Measurements from ENCODE around the gene TEX52. TPM values are rescaled to one million over a fixed set of nuclear protein-coding genes. Genes with fewer than 3 reads are reported as not detected.

Gene TEX52
- total RNA-seq, 1 experiment from 2014 or later = not detected

DNA sequence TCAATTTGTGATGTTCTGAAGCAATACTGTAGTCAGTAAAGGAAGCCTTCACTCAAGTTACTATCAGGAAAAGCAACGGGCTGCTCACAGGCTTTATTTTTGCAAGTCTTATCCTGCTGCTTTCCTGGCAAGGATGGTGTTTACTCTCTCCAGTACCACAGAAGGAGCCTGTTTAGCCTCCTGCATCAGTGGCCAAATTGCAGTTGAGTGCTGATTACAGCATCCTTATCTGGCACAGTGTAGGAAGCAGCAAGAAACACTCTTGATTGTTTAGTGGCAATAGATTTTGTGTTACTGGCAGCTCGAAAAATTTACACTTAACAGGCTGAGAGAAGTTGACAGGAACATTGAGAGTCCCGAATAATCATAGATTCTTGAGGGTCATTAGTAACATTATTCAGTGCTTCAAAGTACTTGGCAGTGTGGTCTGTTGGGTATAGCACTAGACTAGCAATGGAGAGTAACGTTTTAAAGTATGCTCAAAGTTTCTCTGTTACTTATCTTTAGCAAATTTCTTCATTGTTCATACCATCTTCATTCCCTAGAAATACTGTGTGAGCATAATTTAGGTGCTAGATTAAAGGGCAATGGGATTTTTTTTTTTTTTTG, 45.5 kb upstream of the TEX52 start:
- Histone ChIP-seq H4K20me1 (ENCODE audit: insufficient read depth) (peaks cover 4% of the 10 kb centered on the region; the same call in 1 of the 2 replicates), H3K79me2 (ENCODE audit: insufficient read depth, low read length) (peaks cover 46% of the 10 kb centered on the region), H3K27me3 (ENCODE audit: insufficient read depth, low read length) (no peaks in the 10 kb centered on the region), H3K9me2 (ENCODE audit: insufficient read depth) (no peaks in the 10 kb centered on the region), H3K4me3 (replicated peaks in 1 of 2; ENCODE audit: low read depth in 1 of 2, low read length in 2 of 2) (no peak overlapping the region), H3K36me3 (ENCODE audit: control insufficient read depth in 1 of 2, insufficient read depth in 2 of 2, low read length in 2 of 2) (no peaks in the 10 kb centered on the region), H2AFZ (ENCODE audit: low read depth, low read length, poor library complexity, severe bottlenecking) (no peak overlapping the region), H3K4me2 (ENCODE audit: low read length) (no peak overlapping the region), H3K9ac (ENCODE audit: low read length) (no peak overlapping the region), H3K9me3 (ENCODE audit: control insufficient read depth in 1 of 2, insufficient read depth in 1 of 2, low read depth in 1 of 2, low read length in 2 of 2) (no peaks in the 10 kb centered on the region), H3K4me1 (ENCODE audit: control insufficient read depth in 1 of 2, insufficient read depth in 2 of 2, low read length in 2 of 2) (no peaks in the 10 kb centered on the region), H3K27ac (ENCODE audit: low read depth, low read length) (no peak overlapping the region)
- RAD21 ChIA-PET (ENCODE audit: low non-redundant PET in 1 of 2, low total read pairs in 2 of 2, uncharacterized antibody in 2 of 2, unreplicated experiment in 2 of 2) = no interaction called here
- CTCF ChIA-PET = no interaction called here
- POLR2A ChIA-PET = no interaction called here
- TF ChIP-seq SRF (IDR thresholded peaks at IDR 0.05; ENCODE audit: low read depth) = no peak
- no peak for TF ChIP-seq SIN3A (IDR thresholded peaks at IDR 0.05; ENCODE audit: low read depth)
- TF ChIP-seq EZH2phosphoT487 (IDR thresholded peaks at IDR 0.05; ENCODE audit: borderline replicate concordance) = no peak
- TF ChIP-seq EZH2 (IDR thresholded peaks at IDR 0.05) = no peak
- TF ChIP-seq ELF1 (IDR thresholded peaks at IDR 0.05; ENCODE audit: borderline replicate concordance, low read depth) = no peak
- TF ChIP-seq RAD21 (IDR thresholded peaks at IDR 0.05; ENCODE audit: low read depth) = no peak
- TF ChIP-seq, protein P1, sequence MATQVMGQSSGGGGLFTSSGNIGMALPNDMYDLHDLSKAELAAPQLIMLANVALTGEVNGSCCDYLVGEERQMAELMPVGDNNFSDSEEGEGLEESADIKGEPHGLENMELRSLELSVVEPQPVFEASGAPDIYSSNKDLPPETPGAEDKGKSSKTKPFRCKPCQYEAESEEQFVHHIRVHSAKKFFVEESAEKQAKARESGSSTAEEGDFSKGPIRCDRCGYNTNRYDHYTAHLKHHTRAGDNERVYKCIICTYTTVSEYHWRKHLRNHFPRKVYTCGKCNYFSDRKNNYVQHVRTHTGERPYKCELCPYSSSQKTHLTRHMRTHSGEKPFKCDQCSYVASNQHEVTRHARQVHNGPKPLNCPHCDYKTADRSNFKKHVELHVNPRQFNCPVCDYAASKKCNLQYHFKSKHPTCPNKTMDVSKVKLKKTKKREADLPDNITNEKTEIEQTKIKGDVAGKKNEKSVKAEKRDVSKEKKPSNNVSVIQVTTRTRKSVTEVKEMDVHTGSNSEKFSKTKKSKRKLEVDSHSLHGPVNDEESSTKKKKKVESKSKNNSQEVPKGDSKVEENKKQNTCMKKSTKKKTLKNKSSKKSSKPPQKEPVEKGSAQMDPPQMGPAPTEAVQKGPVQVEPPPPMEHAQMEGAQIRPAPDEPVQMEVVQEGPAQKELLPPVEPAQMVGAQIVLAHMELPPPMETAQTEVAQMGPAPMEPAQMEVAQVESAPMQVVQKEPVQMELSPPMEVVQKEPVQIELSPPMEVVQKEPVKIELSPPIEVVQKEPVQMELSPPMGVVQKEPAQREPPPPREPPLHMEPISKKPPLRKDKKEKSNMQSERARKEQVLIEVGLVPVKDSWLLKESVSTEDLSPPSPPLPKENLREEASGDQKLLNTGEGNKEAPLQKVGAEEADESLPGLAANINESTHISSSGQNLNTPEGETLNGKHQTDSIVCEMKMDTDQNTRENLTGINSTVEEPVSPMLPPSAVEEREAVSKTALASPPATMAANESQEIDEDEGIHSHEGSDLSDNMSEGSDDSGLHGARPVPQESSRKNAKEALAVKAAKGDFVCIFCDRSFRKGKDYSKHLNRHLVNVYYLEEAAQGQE (IDR thresholded peaks at IDR 0.05; ENCODE audit: low read depth) = no peak
- TF ChIP-seq SP1 (IDR thresholded peaks at IDR 0.05; ENCODE audit: low read depth) = no peak
- no peak for TF ChIP-seq POLR2A (IDR thresholded peaks at IDR 0.05; ENCODE audit: borderline replicate concordance, extremely low read depth, insufficient read depth, insufficient read length)
- no peak for TF ChIP-seq ZFX (IDR thresholded peaks at IDR 0.05)
- no peak for TF ChIP-seq CEBPB (IDR thresholded peaks at IDR 0.05; ENCODE audit: low read depth)
- no peak for TF ChIP-seq FOSL1 (IDR thresholded peaks at IDR 0.05; ENCODE audit: low read depth)
- no peak for TF ChIP-seq TCF7L2 (IDR thresholded peaks at IDR 0.05; ENCODE audit: borderline replicate concordance, extremely low read depth, insufficient read depth, insufficient read length)
- TF ChIP-seq CBX3 (IDR thresholded peaks at IDR 0.05; ENCODE audit: low read depth) = no peak
- TF ChIP-seq, protein P2, sequence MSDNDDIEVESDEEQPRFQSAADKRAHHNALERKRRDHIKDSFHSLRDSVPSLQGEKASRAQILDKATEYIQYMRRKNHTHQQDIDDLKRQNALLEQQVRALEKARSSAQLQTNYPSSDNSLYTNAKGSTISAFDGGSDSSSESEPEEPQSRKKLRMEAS (IDR thresholded peaks at IDR 0.05) = no peak
- TF ChIP-seq, protein P3, sequence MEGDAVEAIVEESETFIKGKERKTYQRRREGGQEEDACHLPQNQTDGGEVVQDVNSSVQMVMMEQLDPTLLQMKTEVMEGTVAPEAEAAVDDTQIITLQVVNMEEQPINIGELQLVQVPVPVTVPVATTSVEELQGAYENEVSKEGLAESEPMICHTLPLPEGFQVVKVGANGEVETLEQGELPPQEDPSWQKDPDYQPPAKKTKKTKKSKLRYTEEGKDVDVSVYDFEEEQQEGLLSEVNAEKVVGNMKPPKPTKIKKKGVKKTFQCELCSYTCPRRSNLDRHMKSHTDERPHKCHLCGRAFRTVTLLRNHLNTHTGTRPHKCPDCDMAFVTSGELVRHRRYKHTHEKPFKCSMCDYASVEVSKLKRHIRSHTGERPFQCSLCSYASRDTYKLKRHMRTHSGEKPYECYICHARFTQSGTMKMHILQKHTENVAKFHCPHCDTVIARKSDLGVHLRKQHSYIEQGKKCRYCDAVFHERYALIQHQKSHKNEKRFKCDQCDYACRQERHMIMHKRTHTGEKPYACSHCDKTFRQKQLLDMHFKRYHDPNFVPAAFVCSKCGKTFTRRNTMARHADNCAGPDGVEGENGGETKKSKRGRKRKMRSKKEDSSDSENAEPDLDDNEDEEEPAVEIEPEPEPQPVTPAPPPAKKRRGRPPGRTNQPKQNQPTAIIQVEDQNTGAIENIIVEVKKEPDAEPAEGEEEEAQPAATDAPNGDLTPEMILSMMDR (IDR thresholded peaks at IDR 0.05 in 2 of 3, conservative IDR thresholded peaks at IDR 0.05 in 1 of 3; ENCODE audit: borderline replicate concordance in 1 of 3, insufficient read depth in 1 of 3, low read depth in 2 of 3, low read length in 2 of 3) = no peak
- no peak for TF ChIP-seq ZNF274 (IDR thresholded peaks at IDR 0.05; ENCODE audit: low read depth, low read length)
- TF ChIP-seq JUND (IDR thresholded peaks at IDR 0.05) = no peak
- no peak for TF ChIP-seq YY1 (IDR thresholded peaks at IDR 0.05; ENCODE audit: extremely low read depth, insufficient replicate concordance, low read depth, low read length)
- TF ChIP-seq, protein P4, sequence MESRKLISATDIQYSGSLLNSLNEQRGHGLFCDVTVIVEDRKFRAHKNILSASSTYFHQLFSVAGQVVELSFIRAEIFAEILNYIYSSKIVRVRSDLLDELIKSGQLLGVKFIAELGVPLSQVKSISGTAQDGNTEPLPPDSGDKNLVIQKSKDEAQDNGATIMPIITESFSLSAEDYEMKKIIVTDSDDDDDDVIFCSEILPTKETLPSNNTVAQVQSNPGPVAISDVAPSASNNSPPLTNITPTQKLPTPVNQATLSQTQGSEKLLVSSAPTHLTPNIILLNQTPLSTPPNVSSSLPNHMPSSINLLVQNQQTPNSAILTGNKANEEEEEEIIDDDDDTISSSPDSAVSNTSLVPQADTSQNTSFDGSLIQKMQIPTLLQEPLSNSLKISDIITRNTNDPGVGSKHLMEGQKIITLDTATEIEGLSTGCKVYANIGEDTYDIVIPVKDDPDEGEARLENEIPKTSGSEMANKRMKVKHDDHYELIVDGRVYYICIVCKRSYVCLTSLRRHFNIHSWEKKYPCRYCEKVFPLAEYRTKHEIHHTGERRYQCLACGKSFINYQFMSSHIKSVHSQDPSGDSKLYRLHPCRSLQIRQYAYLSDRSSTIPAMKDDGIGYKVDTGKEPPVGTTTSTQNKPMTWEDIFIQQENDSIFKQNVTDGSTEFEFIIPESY (IDR thresholded peaks at IDR 0.05; ENCODE audit: extremely low read depth, insufficient replicate concordance, low read length) = no peak
- intact Hi-C loops (cut with micrococcal nuclease) = no loop called here
- no TSS peak for BruUV-seq (replicated peaks)
- no peak for DNase-seq (ENCODE audit: low read depth, low spot score)
- ATAC-seq = no peak

Data from HCT116 (cell line).